ENCODE results near the gene COL10A1. TPM values are rescaled to one million over a fixed set of nuclear protein-coding genes. Genes with fewer than 3 reads are reported as not detected.

Gene COL10A1
- total and polyA plus RNA-seq, 2 of the 4 experiments (the other 2 are of a cell fraction) = 0.05 TPM; not detected in 1

- H2BK120ac ChIP-seq (ENCODE audit: low read depth, low read length) = no peak overlapping the region
- no peak overlapping the region for H3K14ac ChIP-seq (replicated peaks; ENCODE audit: low read depth, low read length)
- no TSS peak for BruUV-seq (replicated peaks)
- H3K36me3 ChIP-seq (ENCODE audit: control insufficient read depth, insufficient read depth, low read length) = no peaks in the 10 kb centered on the region
- TF ChIP-seq NFE2L2 (IDR thresholded peaks at IDR 0.05; ENCODE audit: low read depth, low read length) (no peak), FOS (IDR thresholded peaks at IDR 0.05; ENCODE audit: low read depth, low read length) (no peak), SMC3 (IDR thresholded peaks at IDR 0.05; ENCODE audit: low read depth, low read length) (no peak), CTCF (conservative IDR thresholded peaks at IDR 0.05; ENCODE audit: low read depth, low read length) (no peak), MXI1 (IDR thresholded peaks at IDR 0.05; ENCODE audit: borderline replicate concordance, low read depth, low read length) (no peak), ELK1 (IDR thresholded peaks at IDR 0.05; ENCODE audit: borderline replicate concordance, low read depth, low read length) (no peak), POLR2A (IDR thresholded peaks at IDR 0.05; ENCODE audit: low read depth, low read length) (no peak), CEBPB (IDR thresholded peaks at IDR 0.05; ENCODE audit: low read depth, low read length) (no peak), USF2 (IDR thresholded peaks at IDR 0.05; ENCODE audit: low read depth, low read length) (no peak), MAFK (IDR thresholded peaks at IDR 0.05; ENCODE audit: low read depth, low read length) (no peak), RFX5 (IDR thresholded peaks at IDR 0.05; ENCODE audit: low read depth, low read length) (no peak), CHD1 (IDR thresholded peaks at IDR 0.05; ENCODE audit: low read depth, low read length) (no peak), BHLHE40 (IDR thresholded peaks at IDR 0.05; ENCODE audit: low read depth, low read length) (no peak), RCOR1 (IDR thresholded peaks at IDR 0.05; ENCODE audit: insufficient replicate concordance, low read length) (no peak), MAZ (IDR thresholded peaks at IDR 0.05; ENCODE audit: borderline replicate concordance, low read depth, low read length) (no peak), RAD21 (IDR thresholded peaks at IDR 0.05; ENCODE audit: low read length) (no peak)
- no peak overlapping the region for H4K5ac ChIP-seq (ENCODE audit: low read depth, low read length)
- H3K4me2 ChIP-seq (ENCODE audit: low read depth, low read length) = no peak overlapping the region
- H3K56ac ChIP-seq (ENCODE audit: extremely low read depth, insufficient read depth, low read length) = no peak overlapping the region
- H3K9me1 ChIP-seq (ENCODE audit: insufficient read depth, low read length) = no peaks in the 10 kb centered on the region
- no peaks in the 10 kb centered on the region for H3K9me3 ChIP-seq (ENCODE audit: control insufficient read depth, insufficient read depth, low read length)
- dilution Hi-C loops (cut with HindIII; ENCODE audit: low sequenced_read_pairs, unreplicated experiment) (no loop called here), intact Hi-C loops (cut with micrococcal nuclease) (no loop called here), in situ Hi-C loops (cut with MboI; ENCODE audit: low sequenced_read_pairs) (no loop called here)
- no peak overlapping the region for H2BK15ac ChIP-seq (ENCODE audit: low read depth, low read length)
- ChIA-PET CTCF (no interaction called here), POLR2A (ENCODE audit: unreplicated experiment) (no interaction called here)
- no peak for DNase-seq
- H2AFZ ChIP-seq (replicated peaks; ENCODE audit: low read length, poor library complexity) = no peak overlapping the region
- no peak overlapping the region for H3K18ac ChIP-seq (ENCODE audit: low read depth, low read length)
- WGBS, 2 experiments (ENCODE audit: extremely low coverage in 2 of 2, insufficient read length in 1 of 2) = no CpG with 5 or more reads among the region's 2 CpGs
- H2BK20ac ChIP-seq (ENCODE audit: low read depth, low read length) = no peak overlapping the region
- no peak overlapping the region for H2BK5ac ChIP-seq (ENCODE audit: low read depth, low read length, poor library complexity, severe bottlenecking)
- H3K9ac ChIP-seq (ENCODE audit: low read depth, low read length) = no peak overlapping the region
- H4K20me1 ChIP-seq (ENCODE audit: insufficient read depth, low read length) = no peaks in the 10 kb centered on the region
- H3K27me3 ChIP-seq (ENCODE audit: control insufficient read depth, insufficient read depth, low read length) = no peaks in the 10 kb centered on the region
- H3K4me3 ChIP-seq (ENCODE audit: insufficient read depth, low read depth, low read length) = no peak overlapping the region
- no peaks in the 10 kb centered on the region for H3K79me1 ChIP-seq (ENCODE audit: low read depth in 1 of 2, low read length in 2 of 2)
- H3K23ac ChIP-seq (ENCODE audit: low read depth, low read length) = no peak overlapping the region
- no peak overlapping the region for H4K8ac ChIP-seq (ENCODE audit: low read depth in 2 of 2, low read length in 2 of 2)
- no peak overlapping the region for H3K27ac ChIP-seq (ENCODE audit: insufficient read depth, low read length)
- no peak overlapping the region for H2AK9ac ChIP-seq (replicated peaks; ENCODE audit: low read depth, low read length, poor library complexity)
- H3K4me1 ChIP-seq (ENCODE audit: control insufficient read depth, insufficient read depth, low read length) = no peaks in the 10 kb centered on the region
- ATAC-seq (ENCODE audit: low read depth) = no peak
- no peak overlapping the region for H3K4ac ChIP-seq (ENCODE audit: low read depth, low read length)
- H4K91ac ChIP-seq (ENCODE audit: insufficient read depth, low read depth, low read length) = no peak overlapping the region
- H2AK5ac ChIP-seq (ENCODE audit: low read depth, low read length) = no peak overlapping the region
Observed at GRCh38 chr6:116154887-116155286, 29.0 kb upstream of the COL10A1 start.
